ENCODE measurements around the gene RPS26.
"Not testable (repeated sequence)": the region's sequence is repeated elsewhere in the genome, so short reads cannot be mapped to it uniquely, and the experiment has no call there.

Gene RPS26

GRCh38 chr12:56040963-56041551 lies 661 bp upstream of the RPS26 start:
- no peak for TF ChIP-seq CTCF (IDR thresholded peaks at IDR 0.05; ENCODE audit: low read depth, low read length)
- Histone ChIP-seq H3K36me3 (peaks cover 42% of the 10 kb centered on the region), H3K4me3 (ENCODE audit: low read depth, low read length) (peak overlapping the region; percentile 47), H3K27ac (peak overlapping the region; percentile 79), H3K27me3 (ENCODE audit: insufficient read depth, low read depth, severe bottlenecking) (no peaks in the 10 kb centered on the region), H3K9me3 (ENCODE audit: severe bottlenecking) (no peaks in the 10 kb centered on the region)
- DNase-seq = peak; percentile 62

GRCh38 chr12:56042430-56042813 lies 704 bp downstream of the RPS26 start:
- H3K9me3 ChIP-seq (ENCODE audit: severe bottlenecking); DNase-seq; H3K27me3 ChIP-seq (ENCODE audit: insufficient read depth, low read depth, severe bottlenecking): not testable (repeated sequence)
- H3K4me3 ChIP-seq (ENCODE audit: low read depth, low read length) = peak overlapping the region; percentile 73
- H3K27ac ChIP-seq = peak overlapping the region; percentile 99
- peaks cover 42% of the 10 kb centered on the region for H3K36me3 ChIP-seq

GRCh38 chr12:56042843-56043242 lies 1.1 kb downstream of the RPS26 start:
- peak overlapping the region; percentile 73 for H3K4me3 ChIP-seq (ENCODE audit: low read depth, low read length)
- H3K27me3 ChIP-seq (ENCODE audit: insufficient read depth, low read depth, severe bottlenecking) = no peaks in the 10 kb centered on the region
- peaks cover 42% of the 10 kb centered on the region for H3K36me3 ChIP-seq
- no peak for TF ChIP-seq CTCF (IDR thresholded peaks at IDR 0.05; ENCODE audit: low read depth, low read length)
- DNase-seq = no peak
- no peaks in the 10 kb centered on the region for H3K9me3 ChIP-seq (ENCODE audit: severe bottlenecking)
- H3K27ac ChIP-seq = peak overlapping the region; percentile 99

GRCh38 chr12:56046027-56046780 lies 4.5 kb downstream of the RPS26 start:
- Histone ChIP-seq H3K27ac (peak overlapping the region; percentile 32; the same call in 1 of the 2 replicates), H3K36me3 (peaks cover 42% of the 10 kb centered on the region), H3K9me3 (ENCODE audit: severe bottlenecking) (no peaks in the 10 kb centered on the region), H3K27me3 (ENCODE audit: insufficient read depth, low read depth, severe bottlenecking) (no peaks in the 10 kb centered on the region), H3K4me3 (ENCODE audit: low read depth, low read length) (no peak overlapping the region)
- no peak for DNase-seq
- TF ChIP-seq CTCF (IDR thresholded peaks at IDR 0.05; ENCODE audit: low read depth, low read length) = no peak

GRCh38 chr12:56053407-56053893 lies 11.7 kb downstream of the RPS26 start:
- H3K36me3 ChIP-seq = no peaks in the 10 kb centered on the region
- H3K27me3 ChIP-seq (ENCODE audit: insufficient read depth, low read depth, severe bottlenecking) = no peaks in the 10 kb centered on the region
- no peak for DNase-seq
- H3K27ac ChIP-seq = no peak overlapping the region
- no peak for TF ChIP-seq CTCF (IDR thresholded peaks at IDR 0.05; ENCODE audit: low read depth, low read length)
- H3K9me3 ChIP-seq (ENCODE audit: severe bottlenecking) = no peaks in the 10 kb centered on the region
- no peak overlapping the region for H3K4me3 ChIP-seq (ENCODE audit: low read depth, low read length)

GRCh38 chr12:56059964-56060363 lies 18.2 kb downstream of the RPS26 start:
- not testable (repeated sequence) for DNase-seq; H3K27me3 ChIP-seq (ENCODE audit: insufficient read depth, low read depth, severe bottlenecking); H3K27ac ChIP-seq; H3K9me3 ChIP-seq (ENCODE audit: severe bottlenecking); H3K4me3 ChIP-seq (ENCODE audit: low read depth, low read length); H3K36me3 ChIP-seq

Data from WERI-Rb-1 (cell line).